GM18858 (cell line): Measurements from ENCODE around the gene TPX2.
"Not testable (repeated sequence)": the region's sequence is repeated elsewhere in the genome, so short reads cannot be mapped to it uniquely, and the experiment has no call there.

Source experiments
- ATAC-seq: cut with Tn5 transposase; IDR thresholded peaks from one replicate; pipeline ENCODE4 v1.9.1; 2021; ENCODE audit not compliant: unreplicated experiment

The TPX2 gene

GRCh38 chr20:31811198-31811597 lies 72.1 kb downstream of the TPX2 start:
- no peak for ATAC-seq

GRCh38 chr20:31811796-31812728 lies 73.0 kb downstream of the TPX2 start:
- ATAC-seq: no peak

- ATAC-seq: no peak
Measured at GRCh38 chr20:31813611-31814010, 74.5 kb downstream of the TPX2 start.

GRCh38 chr20:31814142-31814541 lies 75.1 kb downstream of the TPX2 start:
- not testable (repeated sequence) for ATAC-seq

GRCh38 chr20:31815408-31816188 lies 76.5 kb downstream of the TPX2 start:
- ATAC-seq: no peak

GRCh38 chr20:31816221-31816620 lies 77.1 kb downstream of the TPX2 start:
- no peak for ATAC-seq

GRCh38 chr20:31817461-31817860 lies 78.4 kb downstream of the TPX2 start:
- ATAC-seq: no peak

GRCh38 chr20:31818376-31818908 lies 79.4 kb downstream of the TPX2 start:
- no peak for ATAC-seq

GRCh38 chr20:31819083-31819784 lies 80.1 kb downstream of the TPX2 start, which contains the start of gene MYLK2:
TSS of gene MYLK2 (plus strand) at chr20:31819356. CDS start at chr20:31819581, 225 bp downstream.
- no peak for ATAC-seq

- ATAC-seq: no peak
Measured at GRCh38 chr20:31820228-31820627, 81.1 kb downstream of the TPX2 start.

GRCh38 chr20:31821427-31821826 lies 82.3 kb downstream of the TPX2 start:
- no peak for ATAC-seq

- no peak for ATAC-seq
Measured at GRCh38 chr20:31822421-31823330, 83.6 kb downstream of the TPX2 start.

- no peak for ATAC-seq
Measured at GRCh38 chr20:31823360-31824124, 84.5 kb downstream of the TPX2 start.

GRCh38 chr20:31824125-31824485 lies 85.0 kb downstream of the TPX2 start:
- ATAC-seq: no peak

- no peak for ATAC-seq
Measured at GRCh38 chr20:31824554-31825313, 85.6 kb downstream of the TPX2 start.

GRCh38 chr20:31826074-31826473 lies 87.0 kb downstream of the TPX2 start:
- no peak for ATAC-seq

- ATAC-seq: no peak
Measured at GRCh38 chr20:31827059-31827458, 88.0 kb downstream of the TPX2 start.

- not testable (repeated sequence) for ATAC-seq
Measured at GRCh38 chr20:31828016-31828415, 88.9 kb downstream of the TPX2 start.

GRCh38 chr20:31829731-31830130 lies 90.6 kb downstream of the TPX2 start:
- ATAC-seq: no peak
